ENCODE measurements around the gene SPPL2A.
A peak's percentile ranks its signal among the peaks of the same experiment; 100 is the strongest.

Gene SPPL2A

GRCh38 chr15:50687302-50687902, 78.1 kb downstream of the SPPL2A start (continued):
- TF ChIP-seq ZBTB11 (tag by site-specific recombination; conservative IDR thresholded peaks at IDR 0.05; ENCODE audit: low read depth) (no peak), INSM2 (tag by site-specific recombination; IDR thresholded peaks at IDR 0.05) (no peak), ZNF221 (tag by site-specific recombination; IDR thresholded peaks at IDR 0.05; ENCODE audit: borderline replicate concordance) (no peak), ZNF341 (tag by site-specific recombination; IDR thresholded peaks at IDR 0.05; ENCODE audit: low read depth) (no peak), PRDM10 (tag by site-specific recombination; IDR thresholded peaks at IDR 0.05) (peak; percentile 51), TCF7L2 (IDR thresholded peaks at IDR 0.05; ENCODE audit: borderline replicate concordance, low read depth, low read length) (no peak)

- Histone ChIP-seq H3K36me3 (ENCODE audit: control insufficient read depth in 2 of 2, insufficient read depth in 1 of 2, low read length in 2 of 2) (peaks cover 0 to 3% of the 10 kb centered on the region in 2 experiments; a peak in 1 of 3 replicates), H3K4me1 (ENCODE audit: control insufficient read depth, insufficient read depth, low read length) (no peaks in the 10 kb centered on the region), H3K9me3 (ENCODE audit: control insufficient read depth, insufficient read depth, low read depth, low read length) (no peaks in the 10 kb centered on the region), H3K27ac (ENCODE audit: extremely low read depth, low read depth, low read length) (peak within 1 kb of the TSS; percentile 95), H3K4me3 (ENCODE audit: low read depth, low read length) (peak within 1 kb of the TSS; percentile 74)
- ChIA-PET POLR2A (interaction anchor here (0.6 to 1.4 kb wide), 2 partner anchors 9 to 65 kb away, joined by 4 read pairs; no protein-coding TSS in a partner anchor), CTCF (interaction anchor here (0.6 kb wide), 1 partner anchor 467 kb away, joined by 3 read pairs; no protein-coding TSS in a partner anchor)
- TF ChIP-seq ZFP37 (tag by site-specific recombination; IDR thresholded peaks at IDR 0.05), result 0 out of 2 replicates have a peak, but pooled peaks have one; percentile 16
- no peak for TF ChIP-seq ZFP3 (tag by site-specific recombination; IDR thresholded peaks at IDR 0.05; ENCODE audit: low read depth)
- TF ChIP-seq ZNF449 (tag by site-specific recombination; IDR thresholded peaks at IDR 0.05), result peak; percentile 94
- no peak for TF ChIP-seq ZNF747 (tag by site-specific recombination; IDR thresholded peaks at IDR 0.05)
- no peak for TF ChIP-seq ZNF670 (tag by site-specific recombination; IDR thresholded peaks at IDR 0.05; ENCODE audit: low read depth)
- TF ChIP-seq ZNF10 (tag by site-specific recombination; IDR thresholded peaks at IDR 0.05), result no peak
- TF ChIP-seq GLIS1 (tag by site-specific recombination; IDR thresholded peaks at IDR 0.05), result peak; percentile 26; the same call in 1 of the 2 replicates
- TF ChIP-seq ZFHX2 (tag by site-specific recombination; conservative IDR thresholded peaks at IDR 0.05), result peak; percentile 84
- TF ChIP-seq ZNF501 (tag by site-specific recombination; IDR thresholded peaks at IDR 0.05), result peak; percentile 65; the same call in 1 of the 2 replicates
- TF ChIP-seq ZIC2 (tag by site-specific recombination; IDR thresholded peaks at IDR 0.05), result 0 out of 2 replicates have a peak, but pooled peaks have one; percentile 8
- TF ChIP-seq ZNF354C (tag by site-specific recombination; IDR thresholded peaks at IDR 0.05; ENCODE audit: borderline replicate concordance, low read depth), result no peak
- TF ChIP-seq ZNF114 (tag by site-specific recombination; IDR thresholded peaks at IDR 0.05), result no peak
- TF ChIP-seq ZBTB7A (tag by site-specific recombination; IDR thresholded peaks at IDR 0.05; ENCODE audit: low read depth), result no peak
- TF ChIP-seq ZNF488 (tag by site-specific recombination; IDR thresholded peaks at IDR 0.05), result no peak
- no peak for TF ChIP-seq ZNF768 (tag by site-specific recombination; IDR thresholded peaks at IDR 0.05)
- no peak for TF ChIP-seq ZNF645 (tag by site-specific recombination; IDR thresholded peaks at IDR 0.05)
Observed at GRCh38 chr15:50686469-50687301, 78.8 kb downstream of the SPPL2A start, which contains the start of gene TRPM7. TRPM7 (minus strand) TSS chr15:50686797; CDS start chr15:50686533, 264 bp downstream.

Measured in HEK293 (cell line).